22Rv1 (cell line): ENCODE data around the gene UBE2C.

ENCODE experiments used
- CTCF ChIP-seq: fragments of 450-650 bp; IDR thresholded peaks from 2 replicates; pipeline ENCODE4 v1.5.1; 2017; ENCODE audit warnings: mild to moderate bottlenecking
- ZFX ChIP-seq: fragments of 450-650 bp; IDR thresholded peaks from 2 replicates; pipeline ENCODE4 v1.6.1; 2017; ENCODE audit warnings: antibody characterized with exemption, borderline replicate concordance

- TF ChIP-seq CTCF (no peak), ZFX (no peak)
These were observed 39.1 kb downstream of the UBE2C start for GRCh38 chr20:45851501-45851900.
